ENCODE measurements around the gene SLC25A1. TPM values are rescaled to one million over a fixed set of nuclear protein-coding genes. Genes with fewer than 3 reads are reported as not detected.

SLC25A1 gene
- total and polyA plus RNA-seq, 2 experiments from 2014 or later, result 141 to 242 TPM

- DNase-seq (ENCODE audit: low spot score) (no peak), ATAC-seq (no peak)
- Mint-ChIP-seq H3K9me3 (no peaks in the 10 kb centered on the region), H3K4me3 (no peak overlapping the region), H3K36me3 (ENCODE audit: low read depth) (peaks cover 58% of the 10 kb centered on the region), H3K27me3 (ENCODE audit: insufficient read depth, low read depth, poor library complexity) (peaks cover 11% of the 10 kb centered on the region), H3K4me1 (no peaks in the 10 kb centered on the region), H3K27ac (no peak overlapping the region)
- Histone ChIP-seq H3K9me2 (ENCODE audit: insufficient read depth) (no peaks in the 10 kb centered on the region), H3K4me2 (no peak overlapping the region), H3K79me2 (replicated peaks; ENCODE audit: insufficient read depth) (peaks cover 4% of the 10 kb centered on the region; the same call in 1 of the 2 replicates), H3K27ac (ENCODE audit: low read depth) (no peak overlapping the region), H2AFZ (no peak overlapping the region), H3K27me3 (ENCODE audit: insufficient read depth) (no peaks in the 10 kb centered on the region), H3K4me1 (ENCODE audit: insufficient read depth) (peaks cover 2% of the 10 kb centered on the region; the same call in 1 of the 2 replicates), H3F3A (replicated peaks; ENCODE audit: low read depth) (no peaks in the 10 kb centered on the region), H4K20me1 (replicated peaks; ENCODE audit: insufficient read depth) (no peaks in the 10 kb centered on the region), H3K4me3 (no peak overlapping the region), H3K36me3 (ENCODE audit: insufficient read depth) (peaks cover 6% of the 10 kb centered on the region)
- TF ChIP-seq POLR2AphosphoS5 (IDR thresholded peaks at IDR 0.05; ENCODE audit: low read depth) (no peak), REST (IDR thresholded peaks at IDR 0.05; ENCODE audit: unreplicated experiment) (no peak), STAT1 (IDR thresholded peaks at IDR 0.05; ENCODE audit: unreplicated experiment) (no peak), NANOG (IDR thresholded peaks at IDR 0.05; ENCODE audit: borderline replicate concordance) (no peak)
Observed at GRCh38 chr22:19138217-19139000, 40.1 kb downstream of the SLC25A1 start.

- H3K27ac ChIP-seq (ENCODE audit: low read depth), result no peak overlapping the region
- H3K9me3 Mint-ChIP-seq, result no peaks in the 10 kb centered on the region
- TF ChIP-seq ZNF331 (CRISPR knock-in tag; IDR thresholded peaks at IDR 0.05; ENCODE audit: low read depth) (no peak), EZH2 (IDR thresholded peaks at IDR 0.05; ENCODE audit: low read depth, unreplicated experiment) (no peak), EZH2phosphoT487 (IDR thresholded peaks at IDR 0.05; ENCODE audit: unreplicated experiment) (no peak), CTCF (conservative IDR thresholded peaks at IDR 0.05; ENCODE audit: low read depth in 2 of 2) (no peak), REST (IDR thresholded peaks at IDR 0.05; ENCODE audit: unreplicated experiment) (no peak), STAT1 (IDR thresholded peaks at IDR 0.05; ENCODE audit: unreplicated experiment) (no peak), CREB1 (CRISPR knock-in tag; IDR thresholded peaks at IDR 0.05; ENCODE audit: low read depth) (no peak), ZNF114 (CRISPR knock-in tag; IDR thresholded peaks at IDR 0.05) (no peak), JUNB (IDR thresholded peaks at IDR 0.05; ENCODE audit: unreplicated experiment) (no peak)
- peaks cover 59% of the 10 kb centered on the region for H3K36me3 Mint-ChIP-seq (ENCODE audit: low read depth)
- no peak overlapping the region for H2AFZ ChIP-seq
- H3K27me3 Mint-ChIP-seq (ENCODE audit: insufficient read depth, low read depth, poor library complexity), result peaks cover 11% of the 10 kb centered on the region
- H3K27ac Mint-ChIP-seq, result no peak overlapping the region
- no peak overlapping the region for H3K4me3 Mint-ChIP-seq
- no peak overlapping the region for H3K4me2 ChIP-seq
- H3K4me1 Mint-ChIP-seq, result no peaks in the 10 kb centered on the region
- H3K9me2 ChIP-seq (ENCODE audit: insufficient read depth), result no peaks in the 10 kb centered on the region
- H4K20me1 ChIP-seq (replicated peaks; ENCODE audit: insufficient read depth), result no peaks in the 10 kb centered on the region
- no peak overlapping the region for H3K4me3 ChIP-seq
- H3K4me1 ChIP-seq (ENCODE audit: insufficient read depth), result no peaks in the 10 kb centered on the region
- no peaks in the 10 kb centered on the region for H3K79me2 ChIP-seq (replicated peaks; ENCODE audit: insufficient read depth)
- DNase-seq (ENCODE audit: low spot score), result no peak
- H3F3A ChIP-seq (replicated peaks; ENCODE audit: low read depth), result no peaks in the 10 kb centered on the region
- H3K27me3 ChIP-seq (ENCODE audit: insufficient read depth), result no peaks in the 10 kb centered on the region
- no peak for ATAC-seq
- H3K36me3 ChIP-seq (ENCODE audit: insufficient read depth), result peaks cover 6% of the 10 kb centered on the region
Observed at GRCh38 chr22:19137384-19138216, 40.9 kb downstream of the SLC25A1 start.

All from GM23338 (cell line).